HEK293T (cell line): Measurements from ENCODE around the gene UNKL.
"Not testable (repeated sequence)": the region's sequence is repeated elsewhere in the genome, so short reads cannot be mapped to it uniquely, and the experiment has no call there.

Source experiments
- CTCF ChIA-PET: fragments of 350-600 bp; formaldehyde crosslinking; extraction: SDS; loops from one replicate; lab custom pipeline; 2021; ENCODE audit warnings: antibody characterized with exemption, inconsistent platforms; lab: Yijun Ruan, JAX
- POLR2A ChIA-PET: fragments of 350-600 bp; formaldehyde crosslinking; extraction: SDS; loops from one replicate; lab custom pipeline; 2020; ENCODE audit warnings: antibody characterized with exemption, inconsistent platforms; lab: Yijun Ruan, JAX
- DNase-seq: peaks from one replicate; pipeline ENCODE4 v3.0.0; 2012; ENCODE audit warnings: mixed read lengths; ENCODE audit errors: extremely low spot score
- ARNT ChIP-seq: fragments of 450-650 bp; IDR thresholded peaks from 2 replicates; pipeline ENCODE4 v1.6.1; 2017; ENCODE audit warnings: mild to moderate bottlenecking
- BHLHE40 ChIP-seq: fragments of 450-650 bp; IDR thresholded peaks from 2 replicates; pipeline ENCODE4 v1.6.1; 2016; ENCODE audit warnings: mild to moderate bottlenecking, moderate library complexity, borderline replicate concordance
- CTBP1 ChIP-seq: fragments of 450-650 bp; IDR thresholded peaks from 2 replicates; pipeline ENCODE4 v1.6.1; 2016; ENCODE audit warnings: borderline replicate concordance
- ELF4 ChIP-seq: fragments of 450-650 bp; IDR thresholded peaks from 2 replicates; pipeline ENCODE4 v1.6.1; 2017; ENCODE audit warnings: antibody characterized with exemption
- FOXA1 ChIP-seq: fragments of 450-650 bp; IDR thresholded peaks from 2 replicates; pipeline ENCODE4 v1.6.1; 2016; ENCODE audit warnings: mild to moderate bottlenecking
- FOXK2 ChIP-seq: fragments of 450-650 bp; IDR thresholded peaks from 2 replicates; pipeline ENCODE4 v1.6.1; 2016; ENCODE audit warnings: mild to moderate bottlenecking
- FOXM1 ChIP-seq: fragments of 450-650 bp; IDR thresholded peaks from 2 replicates; pipeline ENCODE4 v1.6.1; 2017; ENCODE audit warnings: mild to moderate bottlenecking, borderline replicate concordance
- HDGF ChIP-seq: fragments of 450-650 bp; IDR thresholded peaks from 2 replicates; pipeline ENCODE4 v1.6.1; 2017; ENCODE audit warnings: antibody characterized with exemption, borderline replicate concordance
- L3MBTL2 ChIP-seq: fragments of 450-650 bp; conservative IDR thresholded peaks from 2 replicates; pipeline ENCODE4 v1.6.1; 2016; ENCODE audit warnings: mild to moderate bottlenecking
- LEF1 ChIP-seq: fragments of 450-650 bp; IDR thresholded peaks from 2 replicates; pipeline ENCODE4 v1.6.1; 2017; ENCODE audit warnings: mild to moderate bottlenecking, borderline replicate concordance
- NFRKB ChIP-seq: fragments of 450-650 bp; IDR thresholded peaks from 2 replicates; pipeline ENCODE4 v1.6.1; 2016; ENCODE audit warnings: mild to moderate bottlenecking, moderate library complexity
- PKNOX1 ChIP-seq: fragments of 450-650 bp; IDR thresholded peaks from 2 replicates; pipeline ENCODE4 v1.6.1; 2016
- SP1 ChIP-seq: fragments of 450-650 bp; IDR thresholded peaks from 2 replicates; pipeline ENCODE4 v1.6.1; 2017
- SUZ12 ChIP-seq: fragments of 450-650 bp; IDR thresholded peaks from 2 replicates; pipeline ENCODE4 v1.6.1; 2016; ENCODE audit warnings: mild to moderate bottlenecking
- TARDBP ChIP-seq: fragments of 450-650 bp; IDR thresholded peaks from 2 replicates; pipeline ENCODE4 v1.6.1; 2016
- ZNF384 ChIP-seq: fragments of 450-650 bp; IDR thresholded peaks from 2 replicates; pipeline ENCODE4 v1.6.1; 2016

Gene UNKL

GRCh38 chr16:1330931-1331711 is 83.4 kb downstream of the UNKL start:
- DNase-seq, result no peak
- ChIA-PET CTCF (no interaction called here), POLR2A (interaction anchor here (1.2 kb wide), 1 partner anchor 22 kb away, joined by 8 read pairs; no protein-coding TSS in a partner anchor)
- TF ChIP-seq TARDBP (no peak), ZNF384 (no peak), NFRKB (no peak), PKNOX1 (no peak), FOXA1 (no peak), LEF1 (no peak), ELF4 (no peak), HDGF (no peak)

- no peak for TF ChIP-seq CTBP1
- POLR2A ChIA-PET, result no interaction called here
- CTCF ChIA-PET, result no interaction called here
- no peak for DNase-seq
These were observed 84.1 kb downstream of the UNKL start for GRCh38 chr16:1330260-1330914.

GRCh38 chr16:1328961-1329360 is 85.5 kb downstream of the UNKL start:
- CTCF ChIA-PET, DNase-seq: not testable (repeated sequence)
- POLR2A ChIA-PET, result interaction anchor here (0.9 kb wide), 1 partner anchor 20 kb away, joined by 3 read pairs; the partner anchor contains the start of gene UBE2I

- POLR2A ChIA-PET, DNase-seq, CTCF ChIA-PET: not testable (repeated sequence)
These were observed 86.4 kb downstream of the UNKL start for GRCh38 chr16:1328136-1328535.

- TF ChIP-seq CTBP1, result no peak
- TF ChIP-seq TARDBP, result no peak
- no peak for TF ChIP-seq L3MBTL2
- no peak for TF ChIP-seq ZNF384
- TF ChIP-seq ELF4, result no peak
- TF ChIP-seq FOXK2, result no peak
- TF ChIP-seq SUZ12, result no peak
- no peak for TF ChIP-seq ARNT
- TF ChIP-seq HDGF, result no peak
- no peak for TF ChIP-seq FOXA1
- TF ChIP-seq PKNOX1, result no peak
- ChIA-PET CTCF (no interaction called here), POLR2A (interaction anchor here (2.0 kb wide), 1 partner anchor 93 kb away, joined by 6 read pairs; the partner anchor contains the start of gene UQCC4)
- DNase-seq, result no peak
These were observed 86.9 kb downstream of the UNKL start for GRCh38 chr16:1327619-1327947.

- POLR2A ChIA-PET, result interaction anchor here (1.3 to 2.0 kb wide), 2 partner anchors 11 to 94 kb away, joined by 4 to 6 read pairs; partner anchors contain the start of gene UQCC4
- no peak for DNase-seq
- CTCF ChIA-PET, result no interaction called here
- TF ChIP-seq NFRKB (no peak), LEF1 (no peak), PKNOX1 (no peak), HDGF (no peak), BHLHE40 (no peak), FOXA1 (no peak), FOXM1 (no peak), L3MBTL2 (no peak), FOXK2 (no peak), ZNF384 (no peak), SP1 (no peak), CTBP1 (no peak), ELF4 (no peak), TARDBP (no peak), SUZ12 (no peak), ARNT (no peak)
These were observed 87.4 kb downstream of the UNKL start for GRCh38 chr16:1326946-1327618.
